K562 (cell line): ENCODE data around the gene KCNC3. TPM values are rescaled to one million over a fixed set of nuclear protein-coding genes. Genes with fewer than 3 reads are reported as not detected.
A peak's percentile ranks its signal among the peaks of the same experiment; 100 is the strongest.

Source experiments
- BRD9 ChIP-seq: fragments of 450-650 bp; IDR thresholded peaks from 2 replicates; pipeline ENCODE4 v1.6.1; 2018; ENCODE audit warnings: low read depth; ENCODE audit not compliant: partially characterized antibody
- ESRRA ChIP-seq: fragments of 450-650 bp; IDR thresholded peaks from 2 replicates; pipeline ENCODE4 v1.6.1; 2014; ENCODE audit warnings: low read depth, mild to moderate bottlenecking, moderate library complexity, borderline replicate concordance
- FUS ChIP-seq: fragments of 200-400 bp; formaldehyde crosslinking; optimal IDR thresholded peaks from 2 replicates; pipeline ENCODE3; 2017; ENCODE audit warnings: low read depth, low read length
- KLF16 ChIP-seq: IDR thresholded peaks from 2 replicates; pipeline ENCODE4 v1.6.1; 2016; ENCODE audit warnings: antibody characterized with exemption
- MYC ChIP-seq, 2 experiments: fragments of 250-450 bp in 1 of 2; sonication (Bioruptor Pico) in 1 of 2; IDR thresholded peaks; 2 replicates each; pipeline versions ENCODE4 v1.5.1 to v1.6.1; 2012 to 2021; ENCODE audit warnings: low read depth in 2 of 2, borderline replicate concordance in 1 of 2, improper control_type of control experiment in 1 of 2, low read length in 1 of 2, mild to moderate bottlenecking in 1 of 2, moderate library complexity in 1 of 2
- NCOA4 ChIP-seq: fragments of 450-650 bp; IDR thresholded peaks from 2 replicates; pipeline ENCODE4 v1.6.1; 2018; ENCODE audit warnings: mild to moderate bottlenecking; ENCODE audit not compliant: partially characterized antibody
- PCBP1 ChIP-seq: fragments of 200-400 bp; formaldehyde crosslinking; IDR thresholded peaks from 2 replicates; pipeline ENCODE4 v1.6.1; 2018; ENCODE audit warnings: mild to moderate bottlenecking, low read depth, low read length; ENCODE audit not compliant: poor library complexity, severe bottlenecking
- RBFOX2 ChIP-seq: fragments of 200-400 bp; formaldehyde crosslinking; IDR thresholded peaks from 2 replicates; pipeline ENCODE4 v1.6.1; 2017; ENCODE audit warnings: low read depth, mild to moderate bottlenecking, low read length, moderate library complexity
- SETDB1 ChIP-seq: IDR thresholded peaks from one replicate; pipeline ENCODE4 v1.6.1; 2012; ENCODE audit warnings: low read length, control low read depth, inconsistent platforms
- TAF1 ChIP-seq: IDR thresholded peaks from 2 replicates; pipeline ENCODE4 v1.6.1; 2011; ENCODE audit warnings: mild to moderate bottlenecking, low read length, moderate library complexity; ENCODE audit not compliant: insufficient read depth, control insufficient read depth, severe bottlenecking; ENCODE audit errors: extremely low read depth
- TBP ChIP-seq: optimal IDR thresholded peaks from 2 replicates; pipeline ENCODE3; 2011; ENCODE audit warnings: low read depth, low read length, improper control_type of control experiment
- ZFP1 ChIP-seq: fragments of 450-650 bp; formaldehyde crosslinking; IDR thresholded peaks from 2 replicates; pipeline ENCODE4 v1.4.0; 2020; ENCODE audit warnings: mild to moderate bottlenecking, mixed read lengths
- polyA plus RNA-seq, 8 experiments: library from polyadenylated mRNA; depleted of rRNA in 4 of 8; stranded (reverse) in 5 of 8; unstranded in 3 of 8; fragments of >200 nt; fragmentation: Nextera tagmentation in 2 of 8; fragmentation: Illumina TruSeq in 1 of 8; extraction: Ambion mirVana in 2 of 8; extraction: Trizol in 1 of 8; gene quantifications; 2 replicates each; pipeline versions ENCODE4 v1.2.1 to v1.2.3, GENCODE V29; 2011 to 2014; ENCODE audit warnings: inconsistent platforms in 1 of 8, missing spikeins in 1 of 8
- total RNA-seq, 7 experiments: library from RNA; depleted of rRNA in 6 of 7; stranded (reverse); fragments of >200 nt in 6 of 7; fragmentation: Illumina TruSeq in 2 of 7; extraction: Trizol in 2 of 7; gene quantifications; 2 replicates each; pipeline versions ENCODE4 v1.2.1 to v1.2.3, GENCODE V29; 2011 to 2021; ENCODE audit warnings: low replicate concordance in 1 of 7
- TF ChIP-seq, protein P1 (sequence below), 3 experiments: fragments of 200-800 bp in 1 of 3; fragments of 250-450 bp in 1 of 3; fragments of 450-650 bp in 1 of 3; sonication (Bioruptor Pico) in 1 of 3; sonication (Bioruptor generic) in 1 of 3; formaldehyde crosslinking in 1 of 3; IDR thresholded peaks; 2 replicates each; pipeline versions ENCODE4 v1.6.1 to v1.8.0; 2016 to 2022; ENCODE audit warnings: mild to moderate bottlenecking in 2 of 3, missing genetic modification characterization in 2 of 3, missing compliant biosample characterization in 1 of 3, moderate library complexity in 1 of 3
- TF ChIP-seq, protein P2 (sequence below), 2 experiments: fragments of 450-650 bp; IDR thresholded peaks; 2 replicates each; pipeline ENCODE4 v1.6.1; 2018; ENCODE audit warnings: mild to moderate bottlenecking in 2 of 2, low read depth in 1 of 2; ENCODE audit not compliant: partially characterized antibody in 2 of 2
- TF ChIP-seq, protein P3 (sequence below): fragments of 200-800 bp; sonication (Bioruptor generic); IDR thresholded peaks from 2 replicates; pipeline ENCODE4 v1.6.1; 2017; ENCODE audit warnings: missing genetic modification characterization, missing compliant biosample characterization

Gene KCNC3
- total and polyA plus RNA-seq, 9 of the 15 experiments (the other 6 are each of a cell fraction or from before 2014, with no cell fraction given), result 0.03 to 26.2 (median 2.0) TPM

DNA sequence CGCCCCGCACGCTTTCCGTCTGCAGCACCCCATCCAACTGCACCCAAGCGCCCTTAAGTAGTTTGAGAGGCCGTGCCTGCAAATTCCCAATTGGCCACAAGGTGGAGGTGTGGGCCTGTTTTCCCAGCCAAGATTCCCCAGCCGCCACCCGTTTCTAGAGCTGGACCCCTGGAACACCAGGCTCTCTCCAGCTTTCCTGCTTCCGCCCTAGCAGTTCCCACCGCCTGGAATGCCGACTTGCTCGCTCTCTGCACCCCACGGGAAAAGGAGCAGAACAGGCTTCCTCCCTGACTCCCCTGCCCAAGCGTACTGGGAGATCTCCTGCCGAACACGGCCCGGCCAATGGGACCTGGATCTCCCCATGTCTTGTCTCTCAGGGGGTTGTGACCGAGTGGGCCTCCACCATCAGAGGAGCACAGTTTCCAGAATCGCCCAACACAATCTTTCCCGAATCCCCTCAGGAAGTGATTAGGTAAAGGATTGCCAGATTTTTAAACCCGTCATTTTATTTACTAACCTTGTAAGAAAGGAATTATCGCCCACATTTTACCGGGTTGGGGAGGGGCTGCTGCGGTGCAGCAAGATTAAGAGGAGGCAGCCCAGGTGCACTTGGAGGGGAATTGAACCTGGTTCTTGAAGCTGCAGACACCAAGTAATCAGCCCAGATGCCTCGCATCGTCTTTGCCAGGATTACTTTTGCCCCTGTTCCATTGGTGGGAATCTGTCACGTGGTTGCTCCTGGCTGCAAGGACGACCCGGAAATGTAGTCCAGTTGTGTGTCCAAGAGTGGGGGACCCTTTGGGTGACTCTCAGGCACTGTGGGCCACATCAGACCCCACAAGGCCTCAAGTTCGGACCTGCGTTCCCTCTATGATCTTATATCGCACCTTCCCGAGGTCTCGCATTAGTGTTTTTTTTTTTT is 39.7 kb upstream of the KCNC3 start (continued):
- TF ChIP-seq, protein P1, sequence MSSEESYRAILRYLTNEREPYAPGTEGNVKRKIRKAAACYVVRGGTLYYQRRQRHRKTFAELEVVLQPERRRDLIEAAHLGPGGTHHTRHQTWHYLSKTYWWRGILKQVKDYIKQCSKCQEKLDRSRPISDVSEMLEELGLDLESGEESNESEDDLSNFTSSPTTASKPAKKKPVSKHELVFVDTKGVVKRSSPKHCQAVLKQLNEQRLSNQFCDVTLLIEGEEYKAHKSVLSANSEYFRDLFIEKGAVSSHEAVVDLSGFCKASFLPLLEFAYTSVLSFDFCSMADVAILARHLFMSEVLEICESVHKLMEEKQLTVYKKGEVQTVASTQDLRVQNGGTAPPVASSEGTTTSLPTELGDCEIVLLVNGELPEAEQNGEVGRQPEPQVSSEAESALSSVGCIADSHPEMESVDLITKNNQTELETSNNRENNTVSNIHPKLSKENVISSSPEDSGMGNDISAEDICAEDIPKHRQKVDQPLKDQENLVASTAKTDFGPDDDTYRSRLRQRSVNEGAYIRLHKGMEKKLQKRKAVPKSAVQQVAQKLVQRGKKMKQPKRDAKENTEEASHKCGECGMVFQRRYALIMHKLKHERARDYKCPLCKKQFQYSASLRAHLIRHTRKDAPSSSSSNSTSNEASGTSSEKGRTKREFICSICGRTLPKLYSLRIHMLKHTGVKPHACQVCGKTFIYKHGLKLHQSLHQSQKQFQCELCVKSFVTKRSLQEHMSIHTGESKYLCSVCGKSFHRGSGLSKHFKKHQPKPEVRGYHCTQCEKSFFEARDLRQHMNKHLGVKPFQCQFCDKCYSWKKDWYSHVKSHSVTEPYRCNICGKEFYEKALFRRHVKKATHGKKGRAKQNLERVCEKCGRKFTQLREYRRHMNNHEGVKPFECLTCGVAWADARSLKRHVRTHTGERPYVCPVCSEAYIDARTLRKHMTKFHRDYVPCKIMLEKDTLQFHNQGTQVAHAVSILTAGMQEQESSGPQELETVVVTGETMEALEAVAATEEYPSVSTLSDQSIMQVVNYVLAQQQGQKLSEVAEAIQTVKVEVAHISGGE (CRISPR knock-in tag; IDR thresholded peaks at IDR 0.05), result 0 out of 6 replicates have a peak, but pooled peaks of 1 of the 3 experiments have one; percentile 56
- TF ChIP-seq TBP (peak; percentile 49), RBFOX2 (peak; percentile 52), SETDB1 (no peak), PCBP1 (no peak), ESRRA (0 out of 2 replicates have a peak, but pooled peaks have one; percentile 32), BRD9 (peak; percentile 96), TAF1 (peak; percentile 47), ZFP1 (CRISPR knock-in tag) (no peak), KLF16 (peak; percentile 29; the same call in 1 of the 2 replicates), NCOA4 (no peak), MYC (IDR thresholded peaks at IDR 0.05; ENCODE audit: low read depth, low read length) (peak; percentile 57; the same call in 1 of the 2 replicates), MYC (CRISPR knock-in tag; IDR thresholded peaks at IDR 0.05; ENCODE audit: borderline replicate concordance, low read depth) (0 out of 2 replicates have a peak, but pooled peaks have one; percentile 19), FUS (no peak)
- TF ChIP-seq, protein P2, sequence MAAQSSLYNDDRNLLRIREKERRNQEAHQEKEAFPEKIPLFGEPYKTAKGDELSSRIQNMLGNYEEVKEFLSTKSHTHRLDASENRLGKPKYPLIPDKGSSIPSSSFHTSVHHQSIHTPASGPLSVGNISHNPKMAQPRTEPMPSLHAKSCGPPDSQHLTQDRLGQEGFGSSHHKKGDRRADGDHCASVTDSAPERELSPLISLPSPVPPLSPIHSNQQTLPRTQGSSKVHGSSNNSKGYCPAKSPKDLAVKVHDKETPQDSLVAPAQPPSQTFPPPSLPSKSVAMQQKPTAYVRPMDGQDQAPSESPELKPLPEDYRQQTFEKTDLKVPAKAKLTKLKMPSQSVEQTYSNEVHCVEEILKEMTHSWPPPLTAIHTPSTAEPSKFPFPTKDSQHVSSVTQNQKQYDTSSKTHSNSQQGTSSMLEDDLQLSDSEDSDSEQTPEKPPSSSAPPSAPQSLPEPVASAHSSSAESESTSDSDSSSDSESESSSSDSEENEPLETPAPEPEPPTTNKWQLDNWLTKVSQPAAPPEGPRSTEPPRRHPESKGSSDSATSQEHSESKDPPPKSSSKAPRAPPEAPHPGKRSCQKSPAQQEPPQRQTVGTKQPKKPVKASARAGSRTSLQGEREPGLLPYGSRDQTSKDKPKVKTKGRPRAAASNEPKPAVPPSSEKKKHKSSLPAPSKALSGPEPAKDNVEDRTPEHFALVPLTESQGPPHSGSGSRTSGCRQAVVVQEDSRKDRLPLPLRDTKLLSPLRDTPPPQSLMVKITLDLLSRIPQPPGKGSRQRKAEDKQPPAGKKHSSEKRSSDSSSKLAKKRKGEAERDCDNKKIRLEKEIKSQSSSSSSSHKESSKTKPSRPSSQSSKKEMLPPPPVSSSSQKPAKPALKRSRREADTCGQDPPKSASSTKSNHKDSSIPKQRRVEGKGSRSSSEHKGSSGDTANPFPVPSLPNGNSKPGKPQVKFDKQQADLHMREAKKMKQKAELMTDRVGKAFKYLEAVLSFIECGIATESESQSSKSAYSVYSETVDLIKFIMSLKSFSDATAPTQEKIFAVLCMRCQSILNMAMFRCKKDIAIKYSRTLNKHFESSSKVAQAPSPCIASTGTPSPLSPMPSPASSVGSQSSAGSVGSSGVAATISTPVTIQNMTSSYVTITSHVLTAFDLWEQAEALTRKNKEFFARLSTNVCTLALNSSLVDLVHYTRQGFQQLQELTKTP (IDR thresholded peaks at IDR 0.05; ENCODE audit: low read depth in 1 of 2, partially characterized antibody in 2 of 2), result peak in 1 of 2 experiments; percentile 62
- TF ChIP-seq, protein P3, sequence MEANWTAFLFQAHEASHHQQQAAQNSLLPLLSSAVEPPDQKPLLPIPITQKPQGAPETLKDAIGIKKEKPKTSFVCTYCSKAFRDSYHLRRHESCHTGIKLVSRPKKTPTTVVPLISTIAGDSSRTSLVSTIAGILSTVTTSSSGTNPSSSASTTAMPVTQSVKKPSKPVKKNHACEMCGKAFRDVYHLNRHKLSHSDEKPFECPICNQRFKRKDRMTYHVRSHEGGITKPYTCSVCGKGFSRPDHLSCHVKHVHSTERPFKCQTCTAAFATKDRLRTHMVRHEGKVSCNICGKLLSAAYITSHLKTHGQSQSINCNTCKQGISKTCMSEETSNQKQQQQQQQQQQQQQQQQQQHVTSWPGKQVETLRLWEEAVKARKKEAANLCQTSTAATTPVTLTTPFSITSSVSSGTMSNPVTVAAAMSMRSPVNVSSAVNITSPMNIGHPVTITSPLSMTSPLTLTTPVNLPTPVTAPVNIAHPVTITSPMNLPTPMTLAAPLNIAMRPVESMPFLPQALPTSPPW (CRISPR knock-in tag), result peak; percentile 22
